ENCODE measurements around the gene UBE2J1. TPM values are rescaled to one million over a fixed set of nuclear protein-coding genes. Genes with fewer than 3 reads are reported as not detected.

Gene UBE2J1
- total and polyA plus RNA-seq, 4 donors, result 14.7 to 26.4 (median 18.0) TPM

DNA sequence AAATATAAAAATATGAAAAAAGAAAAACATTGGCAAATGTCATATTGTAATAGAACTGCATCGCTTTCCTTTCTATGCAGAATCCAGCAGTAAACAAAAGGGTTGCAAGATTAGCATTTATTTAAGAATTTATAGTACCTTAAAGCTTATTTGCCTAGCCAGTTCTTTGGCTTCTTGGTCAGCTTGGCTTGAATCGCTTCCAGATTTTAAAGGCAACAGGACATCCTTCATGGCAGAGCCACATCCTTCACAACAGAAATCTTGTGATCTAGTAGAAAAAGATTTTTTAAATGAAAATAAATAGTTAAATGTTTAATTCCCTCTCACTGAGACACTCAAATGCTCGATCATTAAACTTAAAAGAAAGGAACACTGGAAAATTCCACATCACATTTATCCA, 17.4 kb downstream of the UBE2J1 start:
- DNase-seq (ENCODE audit: low spot score), result no peak
- Histone ChIP-seq H3K9ac (ENCODE audit: low read depth in 1 of 2, low read length in 2 of 2) (no peak overlapping the region), H3K9me3 (ENCODE audit: control insufficient read depth in 4 of 4, low read length in 3 of 4) (no peaks in the 10 kb centered on the region), H3K4me1 (ENCODE audit: control insufficient read depth in 4 of 4, insufficient read depth in 4 of 4, low read length in 3 of 4) (no peaks in the 10 kb centered on the region), H3K4me3 (ENCODE audit: low read depth in 1 of 3, low read length in 3 of 3) (no peak overlapping the region), H3K27ac (ENCODE audit: low read depth in 1 of 2, low read length in 2 of 2) (no peak overlapping the region), H3K27me3 (ENCODE audit: control insufficient read depth in 4 of 4, insufficient read depth in 4 of 4, low read length in 3 of 4) (no peaks in the 10 kb centered on the region), H3K36me3 (ENCODE audit: control insufficient read depth in 4 of 4, insufficient read depth in 3 of 4, low read depth in 1 of 4, low read length in 3 of 4) (peaks cover 8 to 41% (median 38%) of the 10 kb centered on the region in 4 donors)
- TF ChIP-seq HNF4A (conservative IDR thresholded peaks at IDR 0.05) (no peak), HNF4G (IDR thresholded peaks at IDR 0.05) (no peak), EGR1 (IDR thresholded peaks at IDR 0.05; ENCODE audit: low read depth in 2 of 2) (no peak), NR2F2 (IDR thresholded peaks at IDR 0.05) (no peak)
- TF ChIP-seq, protein P1, sequence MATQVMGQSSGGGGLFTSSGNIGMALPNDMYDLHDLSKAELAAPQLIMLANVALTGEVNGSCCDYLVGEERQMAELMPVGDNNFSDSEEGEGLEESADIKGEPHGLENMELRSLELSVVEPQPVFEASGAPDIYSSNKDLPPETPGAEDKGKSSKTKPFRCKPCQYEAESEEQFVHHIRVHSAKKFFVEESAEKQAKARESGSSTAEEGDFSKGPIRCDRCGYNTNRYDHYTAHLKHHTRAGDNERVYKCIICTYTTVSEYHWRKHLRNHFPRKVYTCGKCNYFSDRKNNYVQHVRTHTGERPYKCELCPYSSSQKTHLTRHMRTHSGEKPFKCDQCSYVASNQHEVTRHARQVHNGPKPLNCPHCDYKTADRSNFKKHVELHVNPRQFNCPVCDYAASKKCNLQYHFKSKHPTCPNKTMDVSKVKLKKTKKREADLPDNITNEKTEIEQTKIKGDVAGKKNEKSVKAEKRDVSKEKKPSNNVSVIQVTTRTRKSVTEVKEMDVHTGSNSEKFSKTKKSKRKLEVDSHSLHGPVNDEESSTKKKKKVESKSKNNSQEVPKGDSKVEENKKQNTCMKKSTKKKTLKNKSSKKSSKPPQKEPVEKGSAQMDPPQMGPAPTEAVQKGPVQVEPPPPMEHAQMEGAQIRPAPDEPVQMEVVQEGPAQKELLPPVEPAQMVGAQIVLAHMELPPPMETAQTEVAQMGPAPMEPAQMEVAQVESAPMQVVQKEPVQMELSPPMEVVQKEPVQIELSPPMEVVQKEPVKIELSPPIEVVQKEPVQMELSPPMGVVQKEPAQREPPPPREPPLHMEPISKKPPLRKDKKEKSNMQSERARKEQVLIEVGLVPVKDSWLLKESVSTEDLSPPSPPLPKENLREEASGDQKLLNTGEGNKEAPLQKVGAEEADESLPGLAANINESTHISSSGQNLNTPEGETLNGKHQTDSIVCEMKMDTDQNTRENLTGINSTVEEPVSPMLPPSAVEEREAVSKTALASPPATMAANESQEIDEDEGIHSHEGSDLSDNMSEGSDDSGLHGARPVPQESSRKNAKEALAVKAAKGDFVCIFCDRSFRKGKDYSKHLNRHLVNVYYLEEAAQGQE (IDR thresholded peaks at IDR 0.05), result no peak
- 88% methylated on average over 3 of the region's 3 CpGs for WGBS

DNA sequence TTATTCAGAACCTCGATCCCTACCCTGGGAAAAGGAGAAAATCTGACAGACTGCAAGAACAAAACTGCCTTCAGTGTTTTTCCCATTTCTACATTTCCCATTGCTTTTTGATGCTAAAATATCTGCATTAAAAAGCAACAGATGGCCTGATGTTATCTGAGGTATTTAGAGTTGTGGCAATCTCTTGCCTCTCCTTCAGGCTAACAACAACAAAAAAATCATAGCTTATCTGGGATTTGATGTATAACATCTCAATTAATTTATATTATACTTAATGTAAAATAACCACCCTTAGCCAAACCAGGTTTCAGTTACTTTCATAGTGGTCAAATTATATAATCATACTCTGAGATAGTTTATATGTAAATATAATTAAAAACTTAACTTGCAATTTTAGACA, 21.6 kb downstream of the UBE2J1 start:
- Histone ChIP-seq H3K4me1 (ENCODE audit: control insufficient read depth in 4 of 4, insufficient read depth in 4 of 4, low read length in 3 of 4) (no peaks in the 10 kb centered on the region), H3K36me3 (ENCODE audit: control insufficient read depth in 4 of 4, insufficient read depth in 3 of 4, low read depth in 1 of 4, low read length in 3 of 4) (peaks cover 7 to 52% (median 42%) of the 10 kb centered on the region in 4 donors), H3K9me3 (ENCODE audit: control insufficient read depth in 4 of 4, low read length in 3 of 4) (no peaks in the 10 kb centered on the region), H3K27me3 (ENCODE audit: control insufficient read depth in 4 of 4, insufficient read depth in 4 of 4, low read length in 3 of 4) (no peaks in the 10 kb centered on the region), H3K27ac (ENCODE audit: low read depth in 1 of 2, low read length in 2 of 2) (no peak overlapping the region), H3K9ac (ENCODE audit: low read depth in 1 of 2, low read length in 2 of 2) (no peak overlapping the region), H3K4me3 (ENCODE audit: low read depth in 1 of 3, low read length in 3 of 3) (no peak overlapping the region)
- WGBS, result 96% methylated on average over 1 of the region's 1 CpG
- no peak for DNase-seq (ENCODE audit: low spot score)
- TF ChIP-seq FOXA2 (IDR thresholded peaks at IDR 0.05), result no peak
- no peak for TF ChIP-seq HNF4A (conservative IDR thresholded peaks at IDR 0.05)
- TF ChIP-seq, protein P2, sequence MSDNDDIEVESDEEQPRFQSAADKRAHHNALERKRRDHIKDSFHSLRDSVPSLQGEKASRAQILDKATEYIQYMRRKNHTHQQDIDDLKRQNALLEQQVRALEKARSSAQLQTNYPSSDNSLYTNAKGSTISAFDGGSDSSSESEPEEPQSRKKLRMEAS (IDR thresholded peaks at IDR 0.05), result no peak
- TF ChIP-seq FOXA1 (IDR thresholded peaks at IDR 0.05), result no peak
- TF ChIP-seq, protein P3, sequence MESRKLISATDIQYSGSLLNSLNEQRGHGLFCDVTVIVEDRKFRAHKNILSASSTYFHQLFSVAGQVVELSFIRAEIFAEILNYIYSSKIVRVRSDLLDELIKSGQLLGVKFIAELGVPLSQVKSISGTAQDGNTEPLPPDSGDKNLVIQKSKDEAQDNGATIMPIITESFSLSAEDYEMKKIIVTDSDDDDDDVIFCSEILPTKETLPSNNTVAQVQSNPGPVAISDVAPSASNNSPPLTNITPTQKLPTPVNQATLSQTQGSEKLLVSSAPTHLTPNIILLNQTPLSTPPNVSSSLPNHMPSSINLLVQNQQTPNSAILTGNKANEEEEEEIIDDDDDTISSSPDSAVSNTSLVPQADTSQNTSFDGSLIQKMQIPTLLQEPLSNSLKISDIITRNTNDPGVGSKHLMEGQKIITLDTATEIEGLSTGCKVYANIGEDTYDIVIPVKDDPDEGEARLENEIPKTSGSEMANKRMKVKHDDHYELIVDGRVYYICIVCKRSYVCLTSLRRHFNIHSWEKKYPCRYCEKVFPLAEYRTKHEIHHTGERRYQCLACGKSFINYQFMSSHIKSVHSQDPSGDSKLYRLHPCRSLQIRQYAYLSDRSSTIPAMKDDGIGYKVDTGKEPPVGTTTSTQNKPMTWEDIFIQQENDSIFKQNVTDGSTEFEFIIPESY (IDR thresholded peaks at IDR 0.05), result no peak
- no peak for TF ChIP-seq HNF4G (IDR thresholded peaks at IDR 0.05)
- no peak for TF ChIP-seq RXRA (IDR thresholded peaks at IDR 0.05)
- no peak for TF ChIP-seq TAF1 (conservative IDR thresholded peaks at IDR 0.05)

DNA sequence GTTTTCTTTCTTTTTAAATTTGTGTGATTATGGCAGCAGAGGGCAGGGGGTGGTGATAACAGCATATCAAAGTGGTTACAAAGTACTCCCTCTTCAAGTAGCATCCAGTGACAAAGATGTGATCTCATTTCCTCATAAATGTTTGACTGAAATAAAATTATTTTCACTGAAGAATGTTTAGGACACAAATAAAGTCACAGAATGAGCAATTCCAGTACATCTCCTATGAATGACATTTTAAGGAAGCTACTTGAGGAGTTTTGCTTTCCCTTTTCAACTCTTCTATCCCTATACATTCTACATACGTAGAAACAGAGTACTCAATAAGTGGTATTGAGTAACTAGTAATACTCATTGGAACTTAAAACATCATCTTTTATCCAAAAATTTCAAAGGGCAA, 23.5 kb downstream of the UBE2J1 start:
- WGBS, result 87% methylated on average over 1 of the region's 1 CpG

More for the DNA sequence above, 23.5 kb downstream of the UBE2J1 start:
- no peak overlapping the region for H3K9ac ChIP-seq (ENCODE audit: low read depth in 1 of 2, low read length in 2 of 2)
- H3K4me3 ChIP-seq (ENCODE audit: low read depth in 1 of 3, low read length in 3 of 3), result no peak overlapping the region
- no peak for TF ChIP-seq FOXA2 (IDR thresholded peaks at IDR 0.05)
- TF ChIP-seq, protein P4, sequence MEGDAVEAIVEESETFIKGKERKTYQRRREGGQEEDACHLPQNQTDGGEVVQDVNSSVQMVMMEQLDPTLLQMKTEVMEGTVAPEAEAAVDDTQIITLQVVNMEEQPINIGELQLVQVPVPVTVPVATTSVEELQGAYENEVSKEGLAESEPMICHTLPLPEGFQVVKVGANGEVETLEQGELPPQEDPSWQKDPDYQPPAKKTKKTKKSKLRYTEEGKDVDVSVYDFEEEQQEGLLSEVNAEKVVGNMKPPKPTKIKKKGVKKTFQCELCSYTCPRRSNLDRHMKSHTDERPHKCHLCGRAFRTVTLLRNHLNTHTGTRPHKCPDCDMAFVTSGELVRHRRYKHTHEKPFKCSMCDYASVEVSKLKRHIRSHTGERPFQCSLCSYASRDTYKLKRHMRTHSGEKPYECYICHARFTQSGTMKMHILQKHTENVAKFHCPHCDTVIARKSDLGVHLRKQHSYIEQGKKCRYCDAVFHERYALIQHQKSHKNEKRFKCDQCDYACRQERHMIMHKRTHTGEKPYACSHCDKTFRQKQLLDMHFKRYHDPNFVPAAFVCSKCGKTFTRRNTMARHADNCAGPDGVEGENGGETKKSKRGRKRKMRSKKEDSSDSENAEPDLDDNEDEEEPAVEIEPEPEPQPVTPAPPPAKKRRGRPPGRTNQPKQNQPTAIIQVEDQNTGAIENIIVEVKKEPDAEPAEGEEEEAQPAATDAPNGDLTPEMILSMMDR (IDR thresholded peaks at IDR 0.05; ENCODE audit: low read depth, low read length, missing input control), result no peak
- no peak for TF ChIP-seq GABPA (IDR thresholded peaks at IDR 0.05 in 1 of 2, conservative IDR thresholded peaks at IDR 0.05 in 1 of 2)
- TF ChIP-seq SP1 (IDR thresholded peaks at IDR 0.05), result no peak
- TF ChIP-seq TAF1 (conservative IDR thresholded peaks at IDR 0.05), result no peak
- TF ChIP-seq RAD21 (IDR thresholded peaks at IDR 0.05), result no peak
- TF ChIP-seq JUND (IDR thresholded peaks at IDR 0.05), result no peak
- TF ChIP-seq NR2F2 (IDR thresholded peaks at IDR 0.05), result no peak
- TF ChIP-seq RXRA (IDR thresholded peaks at IDR 0.05), result no peak
- TF ChIP-seq, protein P1 (IDR thresholded peaks at IDR 0.05), result no peak
- no peak for TF ChIP-seq HNF4G (IDR thresholded peaks at IDR 0.05)
- H3K27me3 ChIP-seq (ENCODE audit: control insufficient read depth in 4 of 4, insufficient read depth in 4 of 4, low read length in 3 of 4), result no peaks in the 10 kb centered on the region
- H3K4me1 ChIP-seq (ENCODE audit: control insufficient read depth in 4 of 4, insufficient read depth in 4 of 4, low read length in 3 of 4), result peaks cover 0 to 2% (median under 1%) of the 10 kb centered on the region in 4 donors
- peaks cover 7 to 47% (median 37%) of the 10 kb centered on the region in 4 donors for H3K36me3 ChIP-seq (ENCODE audit: control insufficient read depth in 4 of 4, insufficient read depth in 3 of 4, low read depth in 1 of 4, low read length in 3 of 4)
- no peak overlapping the region for H3K27ac ChIP-seq (ENCODE audit: low read depth in 1 of 2, low read length in 2 of 2)
- no peak for DNase-seq (ENCODE audit: low spot score)
- no peaks in the 10 kb centered on the region for H3K9me3 ChIP-seq (ENCODE audit: control insufficient read depth in 4 of 4, low read length in 3 of 4)

Measured in liver (tissue), 9 donors.